Lower leg skin (tissue), 4 donors: ENCODE results near the gene USP17L20. TPM values are rescaled to one million over a fixed set of nuclear protein-coding genes. Genes with fewer than 3 reads are reported as not detected.
"Not testable (repeated sequence)": the region's sequence is repeated elsewhere in the genome, so short reads cannot be mapped to it uniquely, and the experiment has no call there.

Source experiments
- DNase-seq, 2 donors: peaks; one replicate each; pipeline ENCODE4 v3.0.0-alpha.2; 2019; ENCODE audit warnings: low spot score in 2 of 2
- H3K4me3 ChIP-seq: fragments of 200-600 bp; sonication (generic); 2 replicates; pipeline ENCODE4 v1.5.1; 2017; ENCODE audit warnings: mild to moderate bottlenecking, low read depth; ENCODE audit not compliant: poor library complexity, severe bottlenecking
- WGBS, 2 donors: methylation state at CpG; one replicate each; pipeline ENCODE4 v1.1.5; 2018; 5-methylcytosine and 5-hydroxymethylcytosine counted together
- intact Hi-C: fragments of 100-400 bp; cut with DNase I; formaldehyde crosslinking; loops from one replicate; pipeline ENCODE4 v1.15.0; 2023; ENCODE audit warnings: low total_unique reads
- total RNA-seq, 4 donors: library from RNA; depleted of rRNA; stranded (reverse); fragments of >200 nt; gene quantifications; one replicate each; pipeline ENCODE4 v1.1.0, GENCODE V29; 2016

Gene USP17L20, protein sequence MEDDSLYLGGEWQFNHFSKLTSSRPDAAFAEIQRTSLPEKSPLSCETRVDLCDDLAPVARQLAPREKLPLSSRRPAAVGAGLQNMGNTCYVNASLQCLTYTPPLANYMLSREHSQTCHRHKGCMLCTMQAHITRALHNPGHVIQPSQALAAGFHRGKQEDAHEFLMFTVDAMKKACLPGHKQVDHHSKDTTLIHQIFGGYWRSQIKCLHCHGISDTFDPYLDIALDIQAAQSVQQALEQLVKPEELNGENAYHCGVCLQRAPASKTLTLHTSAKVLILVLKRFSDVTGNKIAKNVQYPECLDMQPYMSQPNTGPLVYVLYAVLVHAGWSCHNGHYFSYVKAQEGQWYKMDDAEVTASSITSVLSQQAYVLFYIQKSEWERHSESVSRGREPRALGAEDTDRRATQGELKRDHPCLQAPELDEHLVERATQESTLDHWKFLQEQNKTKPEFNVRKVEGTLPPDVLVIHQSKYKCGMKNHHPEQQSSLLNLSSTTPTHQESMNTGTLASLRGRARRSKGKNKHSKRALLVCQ
- not detected for total RNA-seq

DNA sequence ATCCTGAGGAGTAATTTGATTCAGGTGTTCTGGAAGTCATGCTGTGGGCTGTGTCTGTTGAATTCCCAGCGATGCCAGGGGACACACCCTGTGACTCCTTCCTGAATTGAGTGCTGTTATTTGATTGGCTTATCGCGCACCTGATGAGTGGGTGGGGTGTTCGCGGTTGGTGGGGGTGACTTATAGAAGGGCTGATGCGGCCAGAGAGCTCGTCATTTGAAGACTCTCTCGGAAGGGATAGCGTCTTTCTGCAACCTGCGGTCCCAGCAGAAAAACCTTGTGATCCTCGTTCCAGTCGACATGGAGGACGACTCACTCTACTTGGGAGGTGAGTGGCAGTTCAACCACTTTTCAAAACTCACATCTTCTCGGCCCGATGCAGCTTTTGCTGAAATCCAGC is at the start of gene USP17L20:
TSS of gene USP17L20 (plus strand) at position 301 of the 400 bp plus-strand sequence. CDS start at position 301, 0 bp downstream.
- no CpG with 5 or more reads among the region's 15 CpGs for WGBS, 2 donors
- DNase-seq, H3K4me3 ChIP-seq, intact Hi-C loops: not testable (repeated sequence)

DNA sequence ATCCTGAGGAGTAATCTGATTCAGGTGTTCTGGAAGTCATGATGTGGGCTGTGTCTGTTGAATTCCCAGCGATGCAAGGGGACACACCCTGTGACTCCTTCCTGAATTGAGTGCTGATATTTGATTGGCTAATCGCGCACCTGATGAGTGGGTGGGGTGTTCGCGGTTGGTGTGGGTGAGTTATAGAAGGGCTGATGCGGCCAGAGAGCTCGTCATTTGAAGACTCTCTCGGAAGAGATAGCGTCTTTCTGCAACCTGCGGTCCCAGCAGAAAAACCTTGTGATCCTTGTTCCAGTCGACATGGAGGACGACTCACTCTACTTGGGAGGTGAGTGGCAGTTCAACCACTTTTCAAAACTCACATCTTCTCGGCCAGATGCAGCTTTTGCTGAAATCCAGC is 47.6 kb upstream of the USP17L20 start, which contains the start of gene USP17L10:
TSS of gene USP17L10 (plus strand) at position 301 of the 400 bp plus-strand sequence. CDS start at position 301, 0 bp downstream.
- DNase-seq, intact Hi-C loops, H3K4me3 ChIP-seq: not testable (repeated sequence)
- WGBS, 2 donors = 87% methylated on average over 3 of the region's 13 CpGs; no CpG with 5 or more reads in 1 of the 2 donors

DNA sequence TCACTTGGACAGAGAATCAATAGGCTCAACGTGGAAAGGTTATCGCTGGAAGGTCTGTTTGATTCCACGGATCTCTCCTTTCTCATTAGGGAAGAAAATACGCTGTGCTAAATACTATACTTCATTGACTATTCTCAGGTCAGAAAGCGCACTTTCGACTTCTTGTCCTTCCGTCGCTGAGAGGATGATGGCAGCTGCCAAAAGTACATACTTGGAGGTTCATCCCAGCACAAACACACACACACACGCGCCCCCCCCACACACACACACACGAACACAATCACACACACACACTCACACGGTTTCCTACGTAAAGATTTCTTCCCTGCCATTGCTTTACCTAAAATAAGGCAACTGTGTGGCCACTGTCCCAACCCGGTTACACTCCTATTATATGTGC is 43.2 kb upstream of the USP17L20 start:
- DNase-seq = peak in 1 of 2 donors; percentile 49
- 79 to 81% methylated on average over 10 to 11 of the region's 14 CpGs for WGBS, 2 donors
- intact Hi-C loops, H3K4me3 ChIP-seq: not testable (repeated sequence)

DNA sequence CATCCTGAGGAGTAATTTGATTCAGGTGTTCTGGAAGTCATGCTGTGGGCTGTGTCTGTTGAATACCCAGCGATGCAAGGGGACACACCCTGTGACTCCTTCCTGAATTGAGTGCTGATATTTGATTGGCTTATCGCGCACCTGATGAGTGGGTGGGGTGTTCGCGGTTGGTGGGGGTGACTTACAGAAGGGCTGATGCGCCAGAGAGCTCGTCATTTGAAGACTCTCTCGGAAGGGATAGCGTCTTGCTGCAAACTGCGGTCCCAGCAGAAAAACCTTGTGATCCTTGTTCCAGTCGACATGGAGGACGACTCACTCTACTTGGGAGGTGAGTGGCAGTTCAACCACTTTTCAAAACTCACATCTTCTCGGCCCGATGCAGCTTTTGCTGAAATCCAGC is 42.8 kb upstream of the USP17L20 start, which contains the start of gene USP17L11:
TSS of gene USP17L11 (plus strand) at position 301 of the 400 bp plus-strand sequence. CDS start at position 301, 0 bp downstream.
- no CpG with 5 or more reads among the region's 14 CpGs for WGBS, 2 donors
- DNase-seq, H3K4me3 ChIP-seq, intact Hi-C loops: not testable (repeated sequence)

DNA sequence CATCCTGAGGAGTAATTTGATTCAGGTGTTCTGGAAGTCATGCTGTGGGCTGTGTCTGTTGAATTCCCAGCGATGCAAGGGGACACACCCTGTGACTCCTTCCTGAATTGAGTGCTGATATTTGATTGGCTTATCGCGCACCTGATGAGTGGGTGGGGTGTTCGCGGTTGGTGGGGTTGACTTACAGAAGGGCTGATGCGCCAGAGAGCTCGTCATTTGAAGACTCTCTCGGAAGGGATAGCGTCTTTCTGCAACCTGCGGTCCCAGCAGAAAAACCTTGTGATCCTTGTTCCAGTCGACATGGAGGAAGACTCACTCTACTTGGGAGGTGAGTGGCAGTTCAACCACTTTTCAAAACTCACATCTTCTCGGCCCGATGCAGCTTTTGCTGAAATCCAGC is 38.1 kb upstream of the USP17L20 start, which contains the start of gene USP17L12:
TSS of gene USP17L12 (plus strand) at position 301 of the 400 bp plus-strand sequence. CDS start at position 301, 0 bp downstream.
- intact Hi-C loops, DNase-seq, H3K4me3 ChIP-seq: not testable (repeated sequence)
- WGBS, 2 donors = no CpG with 5 or more reads among the region's 13 CpGs

DNA sequence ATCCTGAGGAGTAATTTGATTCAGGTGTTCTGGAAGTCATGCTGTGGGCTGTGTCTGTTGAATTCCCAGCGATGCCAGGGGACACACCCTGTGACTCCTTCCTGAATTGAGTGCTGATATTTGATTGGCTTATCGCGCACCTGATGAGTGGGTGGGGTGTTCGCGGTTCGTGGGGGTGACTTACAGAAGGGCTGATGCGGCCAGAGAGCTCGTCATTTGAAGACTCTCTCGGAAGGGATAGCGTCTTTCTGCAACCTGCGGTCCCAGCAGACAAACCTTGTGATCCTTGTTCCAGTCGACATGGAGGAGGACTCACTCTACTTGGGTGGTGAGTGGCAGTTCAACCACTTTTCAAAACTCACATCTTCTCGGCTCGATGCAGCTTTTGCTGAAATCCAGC is 33.3 kb upstream of the USP17L20 start, which contains the start of gene USP17L13:
TSS of gene USP17L13 (plus strand) at position 301 of the 400 bp plus-strand sequence. CDS start at position 301, 0 bp downstream.
- intact Hi-C loops, H3K4me3 ChIP-seq, DNase-seq: not testable (repeated sequence)
- WGBS, 2 donors = no CpG with 5 or more reads among the region's 14 CpGs

DNA sequence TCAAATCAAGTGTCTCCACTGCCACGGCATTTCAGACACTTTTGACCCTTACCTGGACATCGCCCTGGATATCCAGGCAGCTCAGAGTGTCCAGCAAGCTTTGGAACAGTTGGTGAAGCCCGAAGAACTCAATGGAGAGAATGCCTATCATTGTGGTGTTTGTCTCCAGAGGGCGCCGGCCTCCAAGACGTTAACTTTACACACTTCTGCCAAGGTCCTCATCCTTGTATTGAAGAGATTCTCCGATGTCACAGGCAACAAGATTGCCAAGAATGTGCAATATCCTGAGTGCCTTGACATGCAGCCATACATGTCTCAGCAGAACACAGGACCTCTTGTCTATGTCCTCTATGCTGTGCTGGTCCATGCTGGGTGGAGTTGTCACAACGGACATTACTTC is 27.7 kb upstream of the USP17L20 start:
- DNase-seq = peak in 1 of 2 donors; percentile 84
- intact Hi-C loops, H3K4me3 ChIP-seq: not testable (repeated sequence)
- WGBS, 2 donors = 84 to 89% methylated on average over 5 of the region's 8 CpGs

DNA sequence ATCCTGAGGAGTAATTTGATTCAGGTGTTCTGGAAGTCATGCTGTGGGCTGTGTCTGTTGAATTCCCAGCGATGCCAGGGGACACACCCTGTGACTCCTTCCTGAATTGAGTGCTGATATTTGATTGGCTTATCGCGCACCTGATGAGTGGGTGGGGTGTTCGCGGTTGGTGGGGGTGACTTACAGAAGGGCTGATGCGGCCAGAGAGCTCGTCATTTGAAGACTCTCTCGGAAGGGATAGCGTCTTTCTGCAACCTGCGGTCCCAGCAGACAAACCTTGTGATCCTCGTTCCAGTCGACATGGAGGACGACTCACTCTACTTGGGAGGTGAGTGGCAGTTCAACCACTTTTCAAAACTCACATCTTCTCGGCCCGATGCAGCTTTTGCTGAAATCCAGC is 23.8 kb upstream of the USP17L20 start, which contains the start of gene USP17L15:
TSS of gene USP17L15 (plus strand) at position 301 of the 400 bp plus-strand sequence. CDS start at position 301, 0 bp downstream.
- intact Hi-C loops, DNase-seq, H3K4me3 ChIP-seq: not testable (repeated sequence)
- WGBS, 2 donors = no CpG with 5 or more reads among the region's 15 CpGs

DNA sequence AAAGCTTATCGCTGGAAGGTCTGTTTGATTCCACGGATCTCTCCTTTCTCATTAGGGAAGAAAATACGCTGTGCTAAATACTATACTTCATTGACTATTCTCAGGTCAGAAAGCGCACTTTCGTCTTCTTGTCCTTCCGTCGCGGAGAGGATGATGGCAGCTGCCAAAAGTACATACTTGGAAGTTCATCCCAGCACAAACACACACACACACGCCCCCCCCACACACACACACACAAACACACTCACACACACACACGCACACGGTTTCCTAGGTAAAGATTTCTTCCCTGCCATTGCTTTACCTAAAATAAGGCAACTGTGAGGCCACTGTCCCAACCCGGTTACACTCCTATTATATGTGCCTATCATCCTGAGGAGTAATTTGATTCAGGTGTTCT is 19.5 kb upstream of the USP17L20 start:
- intact Hi-C loops, H3K4me3 ChIP-seq: not testable (repeated sequence)
- no CpG with 5 or more reads among the region's 12 CpGs for WGBS, 2 donors
- peak in 1 of 2 donors; percentile 63 for DNase-seq

DNA sequence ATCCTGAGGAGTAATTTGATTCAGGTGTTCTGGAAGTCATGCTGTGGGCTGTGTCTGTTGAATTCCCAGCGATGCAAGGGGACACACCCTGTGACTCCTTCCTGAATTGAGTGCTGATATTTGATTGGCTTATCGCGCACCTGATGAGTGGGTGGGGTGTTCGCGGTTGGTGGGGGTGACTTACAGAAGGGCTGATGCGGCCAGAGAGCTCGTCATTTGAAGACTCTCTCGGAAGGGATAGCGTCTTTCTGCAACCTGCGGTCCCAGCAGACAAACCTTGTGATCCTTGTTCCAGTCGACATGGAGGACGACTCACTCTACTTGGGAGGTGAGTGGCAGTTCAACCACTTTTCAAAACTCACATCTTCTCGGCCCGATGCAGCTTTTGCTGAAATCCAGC is 14.3 kb upstream of the USP17L20 start, which contains the start of gene USP17L17:
TSS of gene USP17L17 (plus strand) at position 301 of the 400 bp plus-strand sequence. CDS start at position 301, 0 bp downstream.
- DNase-seq, H3K4me3 ChIP-seq, intact Hi-C loops: not testable (repeated sequence)
- WGBS, 2 donors = 91 to 93% methylated on average over 10 to 14 of the region's 14 CpGs

DNA sequence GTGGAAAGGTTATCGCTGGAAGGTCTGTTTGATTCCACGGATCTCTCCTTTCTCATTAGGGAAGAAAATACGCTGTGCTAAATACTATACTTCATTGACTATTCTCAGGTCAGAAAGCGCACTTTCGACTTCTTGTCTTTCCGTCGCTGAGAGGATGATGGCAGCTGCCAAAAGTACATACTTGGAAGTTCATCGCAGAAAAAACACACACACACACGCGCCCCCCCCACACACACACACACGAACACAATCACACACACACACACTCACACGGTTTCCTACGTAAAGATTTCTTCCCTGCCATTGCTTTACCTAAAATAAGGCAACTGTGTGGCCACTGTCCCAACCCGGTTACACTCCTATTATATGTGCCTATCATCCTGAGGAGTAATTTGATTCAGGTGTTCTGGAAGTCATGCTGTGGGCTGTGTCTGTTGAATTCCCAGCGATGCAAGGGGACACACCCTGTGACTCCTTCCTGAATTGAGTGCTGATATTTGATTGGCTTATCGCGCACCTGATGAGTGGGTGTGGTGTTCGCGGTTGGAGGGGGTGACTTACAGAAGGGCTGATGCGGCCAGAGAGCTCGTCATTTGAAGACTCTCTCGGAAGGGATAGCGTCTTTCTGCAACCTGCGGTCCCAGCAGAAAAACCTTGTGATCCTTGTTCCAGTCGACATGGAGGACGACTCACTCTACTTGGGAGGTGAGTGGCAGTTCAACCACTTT is 9.8 kb upstream of the USP17L20 start, which contains the start of gene USP17L18:
TSS of gene USP17L18 (plus strand) at position 678 of the 728 bp plus-strand sequence. CDS start at position 678, 0 bp downstream.
- DNase-seq = peak; percentile 7 to 82
- intact Hi-C loops, H3K4me3 ChIP-seq: not testable (repeated sequence)
- WGBS, 2 donors = 91 to 93% methylated on average over 11 to 14 of the region's 26 CpGs

DNA sequence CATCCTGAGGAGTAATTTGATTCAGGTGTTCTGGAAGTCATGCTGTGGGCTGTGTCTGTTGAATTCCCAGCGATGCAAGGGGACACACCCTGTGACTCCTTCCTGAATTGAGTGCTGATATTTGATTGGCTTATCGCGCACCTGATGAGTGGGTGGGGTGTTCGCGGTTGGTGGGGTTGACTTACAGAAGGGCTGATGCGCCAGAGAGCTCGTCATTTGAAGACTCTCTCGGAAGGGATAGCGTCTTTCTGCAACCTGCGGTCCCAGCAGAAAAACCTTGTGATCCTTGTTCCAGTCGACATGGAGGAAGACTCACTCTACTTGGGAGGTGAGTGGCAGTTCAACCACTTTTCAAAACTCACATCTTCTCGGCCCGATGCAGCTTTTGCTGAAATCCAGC is 4.8 kb upstream of the USP17L20 start, which contains the start of gene USP17L19:
TSS of gene USP17L19 (plus strand) at position 301 of the 400 bp plus-strand sequence. CDS start at position 301, 0 bp downstream.
- H3K4me3 ChIP-seq, DNase-seq, intact Hi-C loops: not testable (repeated sequence)
- WGBS, 2 donors = no CpG with 5 or more reads among the region's 13 CpGs

DNA sequence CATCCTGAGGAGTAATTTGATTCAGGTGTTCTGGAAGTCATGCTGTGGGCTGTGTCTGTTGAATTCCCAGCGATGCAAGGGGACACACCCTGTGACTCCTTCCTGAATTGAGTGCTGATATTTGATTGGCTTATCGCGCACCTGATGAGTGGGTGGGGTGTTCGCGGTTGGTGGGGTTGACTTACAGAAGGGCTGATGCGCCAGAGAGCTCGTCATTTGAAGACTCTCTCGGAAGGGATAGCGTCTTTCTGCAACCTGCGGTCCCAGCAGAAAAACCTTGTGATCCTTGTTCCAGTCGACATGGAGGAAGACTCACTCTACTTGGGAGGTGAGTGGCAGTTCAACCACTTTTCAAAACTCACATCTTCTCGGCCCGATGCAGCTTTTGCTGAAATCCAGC is 4.6 kb downstream of the USP17L20 start, which contains the start of gene USP17L21:
TSS of gene USP17L21 (plus strand) at position 301 of the 400 bp plus-strand sequence. CDS start at position 301, 0 bp downstream.
- DNase-seq, intact Hi-C loops, H3K4me3 ChIP-seq: not testable (repeated sequence)
- no CpG with 5 or more reads among the region's 13 CpGs for WGBS, 2 donors

DNA sequence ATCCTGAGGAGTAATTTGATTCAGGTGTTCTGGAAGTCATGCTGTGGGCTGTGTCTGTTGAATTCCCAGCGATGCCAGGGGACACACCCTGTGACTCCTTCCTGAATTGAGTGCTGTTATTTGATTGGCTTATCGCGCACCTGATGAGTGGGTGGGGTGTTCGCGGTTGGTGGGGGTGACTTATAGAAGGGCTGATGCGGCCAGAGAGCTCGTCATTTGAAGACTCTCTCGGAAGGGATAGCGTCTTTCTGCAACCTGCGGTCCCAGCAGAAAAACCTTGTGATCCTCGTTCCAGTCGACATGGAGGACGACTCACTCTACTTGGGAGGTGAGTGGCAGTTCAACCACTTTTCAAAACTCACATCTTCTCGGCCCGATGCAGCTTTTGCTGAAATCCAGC is 9.4 kb downstream of the USP17L20 start, which contains the start of gene USP17L22:
TSS of gene USP17L22 (plus strand) at position 301 of the 400 bp plus-strand sequence. CDS start at position 301, 0 bp downstream.
- WGBS, 2 donors = no CpG with 5 or more reads among the region's 15 CpGs
- DNase-seq, H3K4me3 ChIP-seq, intact Hi-C loops: not testable (repeated sequence)
